ENCODE data around the gene KLHL17.

KLHL17 gene

DNA sequence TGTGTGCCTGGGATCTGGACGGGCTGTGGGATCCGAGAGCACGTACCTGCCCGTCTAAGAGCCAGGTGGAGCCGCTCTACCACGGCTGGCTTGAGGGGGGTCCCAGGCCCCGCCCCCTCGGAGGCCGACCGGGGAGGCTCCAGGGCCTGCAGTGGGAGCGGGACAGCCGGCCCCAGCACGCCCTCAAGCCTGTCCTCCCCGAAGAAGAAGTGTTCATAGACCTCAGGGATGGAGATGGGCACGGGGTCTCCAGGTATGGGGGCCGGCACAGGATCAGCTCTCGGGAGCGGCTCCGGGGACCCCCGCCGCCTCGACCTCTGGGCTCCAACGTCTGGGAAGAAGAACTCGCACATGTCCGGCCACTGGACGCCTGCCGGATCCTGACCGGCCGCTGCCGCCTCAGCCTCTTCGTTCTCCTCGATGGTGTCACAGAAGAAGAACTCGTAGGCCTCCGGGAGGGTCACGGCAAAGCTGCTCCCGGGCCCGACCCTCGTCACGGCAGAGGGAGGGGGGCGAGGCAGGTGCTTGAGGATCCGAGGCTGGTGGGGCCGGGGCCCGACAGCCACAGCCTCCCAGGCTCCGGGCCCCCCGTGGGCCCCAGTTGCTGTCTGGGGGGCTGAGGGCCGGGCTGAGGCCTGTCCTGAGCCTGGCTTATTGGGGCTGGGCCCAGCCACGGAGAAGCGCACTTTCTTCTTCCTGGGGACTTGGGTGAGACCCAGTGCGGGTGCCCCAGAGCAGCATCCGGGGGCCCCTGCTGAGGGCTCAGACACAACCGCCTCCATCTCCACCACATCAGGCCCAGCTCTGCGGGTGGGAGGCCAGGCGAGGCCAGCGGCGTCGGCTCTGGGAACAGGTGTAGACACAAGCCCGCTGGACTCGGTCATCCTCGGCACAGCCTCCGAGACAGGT lies 18.7 kb downstream of the KLHL17 start:
- Histone ChIP-seq H3K27me3 (ENCODE audit: low read depth, low read length) (peaks cover 4% of the 10 kb centered on the region; the same call in 1 of the 2 replicates), H3K4me1 (ENCODE audit: low read length) (no peaks in the 10 kb centered on the region)
- TF ChIP-seq EZH2phosphoT487 (IDR thresholded peaks at IDR 0.05; ENCODE audit: low read depth), result no peak
- TF ChIP-seq, protein P1, sequence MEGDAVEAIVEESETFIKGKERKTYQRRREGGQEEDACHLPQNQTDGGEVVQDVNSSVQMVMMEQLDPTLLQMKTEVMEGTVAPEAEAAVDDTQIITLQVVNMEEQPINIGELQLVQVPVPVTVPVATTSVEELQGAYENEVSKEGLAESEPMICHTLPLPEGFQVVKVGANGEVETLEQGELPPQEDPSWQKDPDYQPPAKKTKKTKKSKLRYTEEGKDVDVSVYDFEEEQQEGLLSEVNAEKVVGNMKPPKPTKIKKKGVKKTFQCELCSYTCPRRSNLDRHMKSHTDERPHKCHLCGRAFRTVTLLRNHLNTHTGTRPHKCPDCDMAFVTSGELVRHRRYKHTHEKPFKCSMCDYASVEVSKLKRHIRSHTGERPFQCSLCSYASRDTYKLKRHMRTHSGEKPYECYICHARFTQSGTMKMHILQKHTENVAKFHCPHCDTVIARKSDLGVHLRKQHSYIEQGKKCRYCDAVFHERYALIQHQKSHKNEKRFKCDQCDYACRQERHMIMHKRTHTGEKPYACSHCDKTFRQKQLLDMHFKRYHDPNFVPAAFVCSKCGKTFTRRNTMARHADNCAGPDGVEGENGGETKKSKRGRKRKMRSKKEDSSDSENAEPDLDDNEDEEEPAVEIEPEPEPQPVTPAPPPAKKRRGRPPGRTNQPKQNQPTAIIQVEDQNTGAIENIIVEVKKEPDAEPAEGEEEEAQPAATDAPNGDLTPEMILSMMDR (IDR thresholded peaks at IDR 0.05; ENCODE audit: low read depth, low read length), result no peak

DNA sequence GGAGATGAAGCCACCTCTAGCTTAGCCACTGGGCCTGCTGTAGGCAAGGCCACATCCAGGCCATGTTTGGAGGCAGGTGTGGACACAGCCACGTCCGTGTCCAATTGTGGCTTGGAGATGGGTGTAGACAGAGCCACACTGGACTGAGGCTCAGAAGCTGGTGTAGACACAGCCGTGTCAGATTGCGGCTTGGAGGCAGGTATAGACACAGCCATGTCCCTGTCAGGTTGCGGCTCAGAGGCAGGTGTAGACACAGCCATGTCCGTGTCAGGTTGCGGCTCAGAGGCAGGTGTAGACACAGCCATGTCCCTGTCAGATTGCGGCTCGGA lies 19.3 kb downstream of the KLHL17 start:
- Histone ChIP-seq H3K4me1 (ENCODE audit: low read length) (no peaks in the 10 kb centered on the region), H4K20me1 (ENCODE audit: insufficient read depth, low read length) (no peaks in the 10 kb centered on the region), H2AFZ (ENCODE audit: low read depth, low read length) (no peak overlapping the region), H3K27me3 (ENCODE audit: low read depth, low read length) (peaks cover 4% of the 10 kb centered on the region; the same call in 1 of the 2 replicates), H3K9me3 (ENCODE audit: insufficient read depth, low read length) (no peaks in the 10 kb centered on the region), H3K79me2 (ENCODE audit: low read length) (no peaks in the 10 kb centered on the region), H3K9ac (ENCODE audit: low read length) (no peak overlapping the region), H3K4me2 (ENCODE audit: low read length) (no peak overlapping the region), H3K27ac (ENCODE audit: low read length) (no peak overlapping the region), H3K4me3 (ENCODE audit: low read length) (no peak overlapping the region), H3K36me3 (replicated peaks; ENCODE audit: low read depth, low read length) (no peaks in the 10 kb centered on the region)
- no peak for TF ChIP-seq EZH2phosphoT487 (IDR thresholded peaks at IDR 0.05; ENCODE audit: low read depth)
- TF ChIP-seq, protein P1 (IDR thresholded peaks at IDR 0.05; ENCODE audit: low read depth, low read length), result no peak

More for the DNA sequence above, 18.7 kb downstream of the KLHL17 start:
- Histone ChIP-seq H4K20me1 (ENCODE audit: insufficient read depth, low read length) (no peaks in the 10 kb centered on the region), H3K9ac (ENCODE audit: low read length) (no peak overlapping the region), H2AFZ (ENCODE audit: low read depth, low read length) (no peak overlapping the region), H3K79me2 (ENCODE audit: low read length) (no peaks in the 10 kb centered on the region), H3K36me3 (replicated peaks; ENCODE audit: low read depth, low read length) (no peaks in the 10 kb centered on the region), H3K27ac (ENCODE audit: low read length) (no peak overlapping the region), H3K9me3 (ENCODE audit: insufficient read depth, low read length) (no peaks in the 10 kb centered on the region), H3K4me3 (ENCODE audit: low read length) (no peak overlapping the region), H3K4me2 (ENCODE audit: low read length) (no peak overlapping the region)

DNA sequence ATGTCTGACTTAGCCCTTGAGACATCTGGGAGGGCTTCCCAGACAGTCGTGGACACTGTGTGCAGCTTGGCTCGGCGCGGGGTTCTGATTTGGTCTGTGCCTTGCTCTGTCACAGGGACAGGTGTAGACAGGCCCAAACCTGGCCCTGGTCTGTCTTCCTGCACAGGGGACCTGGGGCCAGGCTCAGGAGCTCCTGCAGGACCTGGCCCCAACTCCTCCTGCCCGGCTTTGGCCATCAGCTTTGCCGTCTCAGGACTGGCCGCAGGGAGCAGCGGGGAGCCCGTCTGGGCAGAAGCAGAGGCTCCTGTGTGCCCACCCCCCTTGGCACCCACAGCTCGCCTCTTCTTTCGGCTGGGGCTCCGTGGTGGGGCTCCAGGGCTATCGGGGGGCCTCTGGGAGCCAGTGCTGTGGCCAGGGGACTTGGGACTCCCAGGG lies 19.8 kb downstream of the KLHL17 start:
- Histone ChIP-seq H3K79me2 (ENCODE audit: low read length) (no peaks in the 10 kb centered on the region), H3K27me3 (ENCODE audit: low read depth, low read length) (peaks cover 4% of the 10 kb centered on the region; the same call in 1 of the 2 replicates), H4K20me1 (ENCODE audit: insufficient read depth, low read length) (no peaks in the 10 kb centered on the region), H3K4me2 (ENCODE audit: low read length) (no peak overlapping the region), H3K27ac (ENCODE audit: low read length) (no peak overlapping the region), H3K4me1 (ENCODE audit: low read length) (no peaks in the 10 kb centered on the region), H3K4me3 (ENCODE audit: low read length) (no peak overlapping the region), H3K9me3 (ENCODE audit: insufficient read depth, low read length) (no peaks in the 10 kb centered on the region), H3K36me3 (replicated peaks; ENCODE audit: low read depth, low read length) (no peaks in the 10 kb centered on the region), H2AFZ (ENCODE audit: low read depth, low read length) (no peak overlapping the region), H3K9ac (ENCODE audit: low read length) (no peak overlapping the region)
- TF ChIP-seq, protein P1 (IDR thresholded peaks at IDR 0.05; ENCODE audit: low read depth, low read length), result no peak
- no peak for TF ChIP-seq EZH2phosphoT487 (IDR thresholded peaks at IDR 0.05; ENCODE audit: low read depth)

DNA sequence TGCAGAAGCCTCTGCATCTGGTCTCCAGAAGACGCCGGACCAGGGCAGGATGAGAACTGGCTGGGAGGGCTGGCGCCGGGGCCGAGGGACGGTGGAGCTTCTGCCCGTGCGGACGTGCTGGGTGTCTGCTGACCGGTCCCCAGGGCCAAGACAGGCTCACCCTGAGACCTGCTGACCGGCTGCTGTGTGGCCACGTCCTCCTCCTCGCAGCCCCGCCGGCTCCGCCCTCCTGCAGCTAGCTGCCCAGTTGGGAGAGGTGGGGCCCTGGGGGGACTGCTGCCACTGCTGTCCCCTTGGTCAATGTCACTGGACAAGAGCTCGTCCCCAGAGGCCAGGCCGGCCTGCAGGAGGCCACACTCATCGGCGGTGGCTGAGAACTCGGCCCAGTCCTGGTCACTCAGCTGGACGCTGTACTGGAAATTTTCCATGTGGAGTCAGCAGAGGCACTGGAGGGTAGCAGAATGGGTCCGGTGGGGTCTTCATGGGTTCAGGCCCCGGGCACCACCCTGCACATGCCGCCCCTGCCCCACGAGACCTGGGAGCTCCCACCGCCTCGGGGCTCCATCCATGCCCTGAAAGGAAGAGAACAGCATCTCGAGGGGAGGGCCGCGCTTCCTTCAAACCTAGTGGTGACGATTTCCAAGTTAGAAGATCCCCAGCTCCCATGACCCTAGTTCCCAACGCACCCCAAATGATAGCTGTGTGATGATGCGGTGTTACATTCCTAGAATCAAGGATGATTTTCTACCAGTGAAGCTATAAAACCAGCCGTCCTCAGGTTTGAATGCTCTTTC lies 20.4 kb downstream of the KLHL17 start:
- Histone ChIP-seq H3K79me2 (ENCODE audit: low read length) (no peaks in the 10 kb centered on the region), H2AFZ (ENCODE audit: low read depth, low read length) (no peak overlapping the region), H3K9ac (ENCODE audit: low read length) (no peak overlapping the region), H3K4me1 (ENCODE audit: low read length) (no peaks in the 10 kb centered on the region), H3K4me3 (ENCODE audit: low read length) (no peak overlapping the region), H3K36me3 (replicated peaks; ENCODE audit: low read depth, low read length) (no peaks in the 10 kb centered on the region), H4K20me1 (ENCODE audit: insufficient read depth, low read length) (no peaks in the 10 kb centered on the region), H3K27ac (ENCODE audit: low read length) (no peak overlapping the region), H3K4me2 (ENCODE audit: low read length) (no peak overlapping the region), H3K27me3 (ENCODE audit: low read depth, low read length) (no peaks in the 10 kb centered on the region), H3K9me3 (ENCODE audit: insufficient read depth, low read length) (no peaks in the 10 kb centered on the region)
- TF ChIP-seq, protein P1 (IDR thresholded peaks at IDR 0.05; ENCODE audit: low read depth, low read length), result no peak

All from OCI-LY3 (cell line).